ENCODE data around the gene GNG2. TPM values are rescaled to one million over a fixed set of nuclear protein-coding genes. Genes with fewer than 3 reads are reported as not detected.
A peak's percentile ranks its signal among the peaks of the same experiment; 100 is the strongest.

The GNG2 gene
- total RNA-seq, 2 donors from 2014 or later: 47.9 to 51.6 TPM

GRCh38 chr14:51921026-51921425, 60.6 kb downstream of the GNG2 start:
- no peak overlapping the region for H3K4me3 Mint-ChIP-seq
- no peaks in the 10 kb centered on the region for H3K36me3 ChIP-seq (ENCODE audit: control insufficient read depth, insufficient read depth, low read length)
- TF ChIP-seq CTCF (conservative IDR thresholded peaks at IDR 0.05): no peak
- H3K36me3 Mint-ChIP-seq (ENCODE audit: low read depth): no peaks in the 10 kb centered on the region
- H3K4me1 ChIP-seq (ENCODE audit: control insufficient read depth, insufficient read depth, low read length): no peaks in the 10 kb centered on the region
- no peak overlapping the region for H3K9ac ChIP-seq (ENCODE audit: extremely low read depth, low read length, poor library complexity, severe bottlenecking)
- H3K27me3 ChIP-seq (ENCODE audit: control insufficient read depth, insufficient read depth, low read length, poor library complexity, severe bottlenecking): no peaks in the 10 kb centered on the region
- H3K27ac Mint-ChIP-seq: no peak overlapping the region
- no peak overlapping the region for H3K27ac ChIP-seq (ENCODE audit: low read depth, low read length)
- no peak overlapping the region for H3K4me3 ChIP-seq (ENCODE audit: low read length)
- H3K9me3 Mint-ChIP-seq: no peaks in the 10 kb centered on the region
- DNase-seq: no peak
- H3K27me3 Mint-ChIP-seq (ENCODE audit: insufficient read depth): no peaks in the 10 kb centered on the region
- 86 to 92% methylated on average over 2 to 3 of the region's 3 CpGs for WGBS, 2 experiments (ENCODE audit: insufficient coverage in 1 of 2, insufficient read length in 1 of 2)
- peaks cover 5% of the 10 kb centered on the region for H3K4me1 Mint-ChIP-seq
- no peaks in the 10 kb centered on the region for H3K9me3 ChIP-seq (ENCODE audit: control insufficient read depth, low read length)

- WGBS, 2 experiments (ENCODE audit: insufficient coverage in 1 of 2, insufficient read length in 1 of 2): 54 to 87% methylated on average over 5 to 6 of the region's 6 CpGs
- TF ChIP-seq CTCF (conservative IDR thresholded peaks at IDR 0.05): no peak
- no peaks in the 10 kb centered on the region for H3K27me3 ChIP-seq (ENCODE audit: control insufficient read depth, insufficient read depth, low read length, poor library complexity, severe bottlenecking)
- no peaks in the 10 kb centered on the region for H3K36me3 ChIP-seq (ENCODE audit: control insufficient read depth, insufficient read depth, low read length)
- Mint-ChIP-seq H3K4me3 (no peak overlapping the region), H3K27me3 (ENCODE audit: insufficient read depth) (no peaks in the 10 kb centered on the region), H3K36me3 (ENCODE audit: low read depth) (no peaks in the 10 kb centered on the region), H3K9me3 (no peaks in the 10 kb centered on the region), H3K4me1 (peaks cover 5% of the 10 kb centered on the region), H3K27ac (no peak overlapping the region)
- H3K9me3 ChIP-seq (ENCODE audit: control insufficient read depth, low read length): no peaks in the 10 kb centered on the region
- no peak overlapping the region for H3K9ac ChIP-seq (ENCODE audit: extremely low read depth, low read length, poor library complexity, severe bottlenecking)
- H3K27ac ChIP-seq (ENCODE audit: low read depth, low read length): peak overlapping the region; percentile 95
- DNase-seq: no peak
- H3K4me3 ChIP-seq (ENCODE audit: low read length): no peak overlapping the region
- no peaks in the 10 kb centered on the region for H3K4me1 ChIP-seq (ENCODE audit: control insufficient read depth, insufficient read depth, low read length)
Observed at GRCh38 chr14:51922624-51923023, 62.2 kb downstream of the GNG2 start.

DNA sequence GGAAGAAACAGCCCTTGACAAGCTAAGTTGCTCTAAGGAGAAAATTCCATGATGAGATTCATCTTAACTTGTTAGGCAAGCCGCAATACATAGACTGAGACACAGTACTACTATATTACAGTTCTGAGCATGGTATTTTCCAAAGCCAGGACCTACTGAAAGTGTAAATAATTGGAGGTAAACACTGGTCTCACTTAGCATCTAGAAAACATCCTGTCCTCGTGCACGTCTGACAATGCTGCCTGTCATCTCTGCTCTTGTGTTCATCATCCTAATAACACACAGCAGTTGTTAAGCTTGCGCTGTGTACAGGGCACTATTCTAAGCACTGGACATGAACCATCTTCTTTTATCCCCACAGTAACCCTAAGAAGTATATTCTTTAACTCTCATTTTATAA, 64.2 kb downstream of the GNG2 start:
- DNase-seq: no peak
- Histone ChIP-seq H3K9ac (ENCODE audit: extremely low read depth, low read length, poor library complexity, severe bottlenecking) (no peak overlapping the region), H3K4me3 (ENCODE audit: low read length) (no peak overlapping the region), H3K27me3 (ENCODE audit: control insufficient read depth, insufficient read depth, low read length, poor library complexity, severe bottlenecking) (no peaks in the 10 kb centered on the region), H3K4me1 (ENCODE audit: control insufficient read depth, insufficient read depth, low read length) (no peaks in the 10 kb centered on the region), H3K27ac (ENCODE audit: low read depth, low read length) (no peak overlapping the region), H3K9me3 (ENCODE audit: control insufficient read depth, low read length) (no peaks in the 10 kb centered on the region), H3K36me3 (ENCODE audit: control insufficient read depth, insufficient read depth, low read length) (no peaks in the 10 kb centered on the region)
- WGBS, 2 experiments (ENCODE audit: insufficient coverage in 1 of 2, insufficient read length in 1 of 2): 85 to 88% methylated on average over 3 to 4 of the region's 4 CpGs
- no peaks in the 10 kb centered on the region for H3K27me3 Mint-ChIP-seq (ENCODE audit: insufficient read depth)
- H3K4me1 Mint-ChIP-seq: peaks cover 5% of the 10 kb centered on the region
- no peak overlapping the region for H3K4me3 Mint-ChIP-seq
- H3K27ac Mint-ChIP-seq: no peak overlapping the region
- H3K36me3 Mint-ChIP-seq (ENCODE audit: low read depth): no peaks in the 10 kb centered on the region
- no peak for TF ChIP-seq CTCF (conservative IDR thresholded peaks at IDR 0.05)
- no peaks in the 10 kb centered on the region for H3K9me3 Mint-ChIP-seq
